GM19238 (cell line): Measurements from ENCODE around the gene CCNO.

Experiments used
- DNase-seq: peaks from one replicate; pipeline ENCODE4 v3.0.0; 2011; ENCODE audit warnings: low spot score; ENCODE audit not compliant: insufficient read length

Gene CCNO

GRCh38 chr5:55222985-55223811, 10.2 kb downstream of the CCNO start:
- no peak for DNase-seq

- DNase-seq: no peak
These were observed 11.1 kb downstream of the CCNO start for GRCh38 chr5:55222092-55222984.

- no peak for DNase-seq
These were observed 12.8 kb downstream of the CCNO start for GRCh38 chr5:55220433-55221185.

DNA sequence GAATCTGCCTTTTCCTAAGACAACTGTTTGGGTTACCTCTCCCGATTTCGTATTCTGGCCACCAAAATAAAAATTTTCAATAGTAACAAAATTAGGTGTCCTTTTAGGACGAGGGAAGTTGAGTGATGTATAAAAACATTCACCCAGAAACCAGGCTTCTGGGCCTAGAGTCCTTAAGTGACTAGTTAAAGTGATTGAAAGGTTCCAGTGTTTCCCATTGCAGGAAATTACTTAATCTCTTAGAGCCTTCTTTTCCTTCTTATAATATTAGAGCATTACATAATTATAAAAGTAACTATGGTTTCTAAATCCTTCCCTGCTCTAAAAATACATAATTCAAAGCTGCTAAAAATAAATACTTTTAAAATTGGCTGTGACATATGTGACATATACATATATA, 13.6 kb downstream of the CCNO start:
- no peak for DNase-seq

DNA sequence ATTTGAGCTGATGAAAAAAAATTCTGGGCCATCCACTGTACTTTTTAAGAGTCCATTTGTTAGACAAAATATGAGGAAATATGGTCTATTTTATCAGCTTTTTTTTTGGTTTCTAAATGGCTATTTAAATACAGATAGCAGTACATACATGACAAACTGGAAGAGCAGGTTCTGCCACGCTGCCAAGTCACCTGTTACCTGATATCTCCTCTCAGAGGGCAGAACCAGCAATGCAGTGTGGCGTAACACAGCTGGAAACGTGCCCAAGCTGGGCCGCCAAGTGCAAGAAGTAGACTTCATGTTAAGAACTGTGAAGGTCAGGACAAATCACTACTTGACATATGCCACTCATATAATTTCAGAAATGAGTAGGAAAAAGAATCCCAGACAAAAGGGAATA, 14.4 kb downstream of the CCNO start:
- DNase-seq: no peak

DNA sequence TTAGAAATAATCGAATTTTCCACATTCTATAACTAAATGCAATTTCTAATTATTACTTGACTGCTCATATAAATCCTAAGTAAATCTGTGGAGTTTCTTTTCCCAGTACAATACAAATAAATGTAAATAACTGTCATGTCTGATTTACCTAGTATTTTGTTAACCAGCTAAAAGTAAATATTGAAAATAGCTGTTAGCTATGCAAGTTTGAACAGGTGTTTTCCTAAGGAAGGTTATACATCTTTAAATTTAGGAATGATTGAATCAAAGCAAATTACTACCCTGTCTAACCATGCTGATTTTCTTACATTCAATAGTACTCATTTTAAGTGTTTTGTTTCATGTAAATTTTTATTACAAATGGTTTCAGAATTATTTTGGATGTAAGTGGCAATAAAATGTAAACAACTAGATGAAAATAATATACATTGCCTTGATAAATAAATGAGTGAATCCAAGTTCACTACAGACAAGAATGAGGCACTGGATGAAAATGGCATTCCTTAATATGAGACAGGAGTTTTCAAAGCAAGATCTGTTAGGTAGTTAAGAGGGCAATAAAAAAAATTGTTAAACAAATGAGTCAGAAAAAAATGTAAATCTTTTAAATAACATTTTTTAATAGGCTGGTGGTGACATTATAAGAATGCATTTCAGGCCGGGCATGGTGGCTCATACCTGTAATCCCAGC, 22.1 kb downstream of the CCNO start:
- DNase-seq: no peak

- DNase-seq: no peak
These were observed 28.4 kb downstream of the CCNO start for GRCh38 chr5:55205001-55205400.

GRCh38 chr5:55191165-55191564, 42.2 kb downstream of the CCNO start:
- no peak for DNase-seq

DNA sequence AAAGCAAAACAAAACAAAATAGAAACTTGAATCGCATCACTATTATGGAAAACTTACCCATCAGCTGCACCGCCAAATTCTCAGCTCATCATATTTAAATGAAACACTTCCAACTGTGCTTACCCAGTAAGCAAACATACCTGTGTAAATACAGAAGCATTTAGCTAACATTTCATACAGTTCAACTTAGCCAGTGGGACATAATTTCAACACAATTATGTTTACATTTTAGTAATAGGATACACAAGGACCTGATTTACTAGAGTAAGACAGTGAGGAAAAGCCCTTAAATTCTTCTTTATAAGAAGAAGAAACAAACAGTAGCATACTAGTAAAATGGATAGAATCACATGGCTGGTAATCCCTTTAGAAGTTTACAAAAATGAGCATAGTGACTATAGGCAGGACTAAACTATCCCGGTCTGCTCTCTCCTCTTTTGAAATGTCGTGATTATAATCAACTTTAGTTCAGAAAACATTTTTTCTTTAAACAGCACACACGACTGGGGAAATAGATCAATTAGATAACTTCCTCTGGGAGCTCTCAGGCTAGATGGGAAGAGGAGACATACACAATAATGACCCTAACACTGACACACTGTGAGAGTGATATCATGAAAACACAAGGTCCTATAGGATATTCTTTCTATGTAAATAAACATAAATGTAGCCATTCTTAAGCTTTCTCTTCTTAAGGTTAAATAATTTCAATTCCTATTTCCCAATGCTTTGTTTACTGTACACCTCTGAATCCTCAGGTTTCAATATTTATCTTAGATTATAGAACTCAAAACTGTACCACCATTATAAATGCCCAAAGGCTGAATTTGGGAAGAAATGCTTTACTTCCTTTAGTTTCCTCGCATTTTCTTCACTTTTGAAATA, 44.5 kb downstream of the CCNO start:
- no peak for DNase-seq

DNA sequence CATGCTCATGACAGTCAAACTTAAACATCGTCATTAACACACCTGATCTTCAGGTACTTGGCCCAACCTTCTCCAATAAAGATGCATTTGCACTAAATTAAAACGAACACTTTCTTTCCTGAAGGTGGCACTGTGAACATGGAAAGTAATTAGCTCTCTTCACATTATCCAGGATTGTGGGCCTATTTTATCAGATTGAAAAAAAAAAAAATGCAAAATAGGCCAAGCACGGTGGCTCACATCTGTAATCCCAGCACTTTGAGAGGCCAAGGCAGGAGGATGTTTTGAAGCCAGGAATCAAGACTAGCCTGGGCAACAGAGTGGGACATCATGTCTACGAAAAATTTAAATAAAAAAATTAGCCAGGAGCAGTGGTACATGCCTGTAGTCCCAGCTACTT, 46.0 kb downstream of the CCNO start:
- no peak for DNase-seq
